Bronchial epithelial cell (primary cell): ENCODE results near the gene ACTN1. TPM values are rescaled to one million over a fixed set of nuclear protein-coding genes. Genes with fewer than 3 reads are reported as not detected.

Source experiments
- DNase-seq: peaks from one replicate; pipeline ENCODE4 v3.0.0-alpha.2; 2010; ENCODE audit warnings: low read depth
- FAIRE-seq: peaks from 2 replicates; lab custom pipeline; 2011; peaks lifted over from hg19 to GRCh38; lab: Jason Lieb, UNC
- H3K27me3 ChIP-seq: 2 replicates; pipeline ENCODE4 v1.5.1; 2011; ENCODE audit warnings: low read length; ENCODE audit not compliant: control insufficient read depth, insufficient read depth
- H3K36me3 ChIP-seq: 2 replicates; pipeline ENCODE4 v1.5.1; 2011; ENCODE audit warnings: low read length; ENCODE audit not compliant: control insufficient read depth, insufficient read depth
- H3K4me3 ChIP-seq: 2 replicates; pipeline ENCODE4 v1.5.1; 2011; ENCODE audit warnings: mild to moderate bottlenecking, low read depth, low read length, control low read depth
- CTCF ChIP-seq: IDR thresholded peaks from 2 replicates; pipeline ENCODE4 v1.5.1; 2011; ENCODE audit warnings: mild to moderate bottlenecking, moderate library complexity, low read length, control low read depth, inconsistent platforms; ENCODE audit not compliant: insufficient read depth, severe bottlenecking
- total RNA-seq: library from RNA; depleted of rRNA; stranded (reverse); fragments of >200 nt; gene quantifications from 2 replicates; pipeline ENCODE4 v1.2.1, GENCODE V29; 2014

The ACTN1 gene
- total RNA-seq, 1 donor from 2014 or later: 165 TPM

GRCh38 chr14:68956724-68957123 is 22.4 kb downstream of the ACTN1 start:
- DNase-seq: no peak
- FAIRE-seq: no peak
- peaks cover 8% of the 10 kb centered on the region for H3K36me3 ChIP-seq

GRCh38 chr14:68955851-68956179 is 23.3 kb downstream of the ACTN1 start:
- peaks cover 8% of the 10 kb centered on the region for H3K36me3 ChIP-seq
- no peak overlapping the region for H3K4me3 ChIP-seq
- TF ChIP-seq CTCF: no peak
- H3K27me3 ChIP-seq: no peaks in the 10 kb centered on the region
- no peak for FAIRE-seq
- DNase-seq: no peak

More at GRCh38 chr14:68956724-68957123, 22.4 kb downstream of the ACTN1 start:
- Histone ChIP-seq H3K4me3 (no peak overlapping the region), H3K27me3 (no peaks in the 10 kb centered on the region)
- no peak for TF ChIP-seq CTCF

GRCh38 chr14:68955164-68955850 is 23.8 kb downstream of the ACTN1 start:
- Histone ChIP-seq H3K27me3 (no peaks in the 10 kb centered on the region), H3K36me3 (peaks cover 8% of the 10 kb centered on the region), H3K4me3 (no peak overlapping the region)
- TF ChIP-seq CTCF: no peak
- no peak for FAIRE-seq
- no peak for DNase-seq

GRCh38 chr14:68953196-68953555 is 25.9 kb downstream of the ACTN1 start:
- DNase-seq (no peak), FAIRE-seq (no peak)
- no peaks in the 10 kb centered on the region for H3K27me3 ChIP-seq
- TF ChIP-seq CTCF: no peak
- peaks cover 8% of the 10 kb centered on the region for H3K36me3 ChIP-seq
- H3K4me3 ChIP-seq: no peak overlapping the region

GRCh38 chr14:68952531-68953195 is 26.4 kb downstream of the ACTN1 start:
- no peak overlapping the region for H3K4me3 ChIP-seq
- H3K27me3 ChIP-seq: no peaks in the 10 kb centered on the region
- TF ChIP-seq CTCF: no peak
- no peak for FAIRE-seq
- DNase-seq: no peak
- peaks cover 7% of the 10 kb centered on the region for H3K36me3 ChIP-seq
